IPS-20b (cell line): ENCODE results near the gene SMIM10L2A.
"Not testable (repeated sequence)": the region's sequence is repeated elsewhere in the genome, so short reads cannot be mapped to it uniquely, and the experiment has no call there.

Experiments used
- H3K27ac ChIP-seq: one replicate; pipeline ENCODE4 v1.5.1; 2013; ENCODE audit warnings: low read length
- H3K27me3 ChIP-seq: 2 replicates; pipeline ENCODE4 v1.6.1; 2013; ENCODE audit warnings: mild to moderate bottlenecking, low read length, inconsistent platforms; ENCODE audit not compliant: insufficient read depth
- H3K36me3 ChIP-seq: 2 replicates; pipeline ENCODE4 v1.6.1; 2013; ENCODE audit warnings: low read depth, mild to moderate bottlenecking, inconsistent platforms, low read length, moderate library complexity; ENCODE audit not compliant: insufficient read depth
- H3K4me1 ChIP-seq: 2 replicates; pipeline ENCODE4 v1.6.1; 2013; ENCODE audit warnings: mild to moderate bottlenecking, control low read depth, inconsistent platforms, low read length, moderate library complexity; ENCODE audit not compliant: insufficient read depth
- H3K4me3 ChIP-seq: 2 replicates; pipeline ENCODE4 v1.5.1; 2013; ENCODE audit warnings: mild to moderate bottlenecking, low read length, inconsistent platforms
- H3K9ac ChIP-seq: 2 replicates; pipeline ENCODE4 v1.6.1; 2013; ENCODE audit warnings: low read depth, mild to moderate bottlenecking, inconsistent platforms, low read length, moderate library complexity
- H3K9me3 ChIP-seq: 2 replicates; pipeline ENCODE4 v1.6.1; 2013; ENCODE audit warnings: mild to moderate bottlenecking, low read depth, low read length, inconsistent platforms; ENCODE audit not compliant: insufficient read depth

The SMIM10L2A gene

GRCh38 chrX:135396566-135396965 is 25.2 kb upstream of the SMIM10L2A start:
- no peak overlapping the region for H3K4me3 ChIP-seq
- no peak overlapping the region for H3K27ac ChIP-seq
- no peak overlapping the region for H3K9ac ChIP-seq
- no peaks in the 10 kb centered on the region for H3K9me3 ChIP-seq
- no peaks in the 10 kb centered on the region for H3K36me3 ChIP-seq
- no peaks in the 10 kb centered on the region for H3K27me3 ChIP-seq
- H3K4me1 ChIP-seq, result no peaks in the 10 kb centered on the region

GRCh38 chrX:135397652-135398051 is 24.1 kb upstream of the SMIM10L2A start:
- Histone ChIP-seq H3K27me3 (no peaks in the 10 kb centered on the region), H3K9me3 (no peaks in the 10 kb centered on the region), H3K9ac (no peak overlapping the region), H3K36me3 (no peaks in the 10 kb centered on the region), H3K27ac (no peak overlapping the region), H3K4me1 (no peaks in the 10 kb centered on the region), H3K4me3 (no peak overlapping the region)

GRCh38 chrX:135403374-135403773 is 18.4 kb upstream of the SMIM10L2A start:
- no peak overlapping the region for H3K4me3 ChIP-seq
- no peaks in the 10 kb centered on the region for H3K36me3 ChIP-seq
- no peak overlapping the region for H3K27ac ChIP-seq
- no peaks in the 10 kb centered on the region for H3K9me3 ChIP-seq
- no peak overlapping the region for H3K9ac ChIP-seq
- H3K27me3 ChIP-seq, result no peaks in the 10 kb centered on the region
- H3K4me1 ChIP-seq, result peaks cover 10% of the 10 kb centered on the region; the same call in 1 of the 2 replicates

- H3K9me3 ChIP-seq, H3K9ac ChIP-seq, H3K36me3 ChIP-seq, H3K4me3 ChIP-seq, H3K27me3 ChIP-seq, H3K27ac ChIP-seq: not testable (repeated sequence)
- peaks cover 14% of the 10 kb centered on the region; the same call in 1 of the 2 replicates for H3K4me1 ChIP-seq
Measured at GRCh38 chrX:135406428-135406827, 15.3 kb upstream of the SMIM10L2A start.

- no peak overlapping the region for H3K9ac ChIP-seq
- H3K4me1 ChIP-seq, result peaks cover 14% of the 10 kb centered on the region; the same call in 1 of the 2 replicates
- H3K27ac ChIP-seq, result no peak overlapping the region
- no peaks in the 10 kb centered on the region for H3K27me3 ChIP-seq
- H3K4me3 ChIP-seq, result no peak overlapping the region
- no peaks in the 10 kb centered on the region for H3K36me3 ChIP-seq
- H3K9me3 ChIP-seq, result no peaks in the 10 kb centered on the region
Measured at GRCh38 chrX:135408794-135409193, 12.9 kb upstream of the SMIM10L2A start.

GRCh38 chrX:135410861-135411627 is 10.7 kb upstream of the SMIM10L2A start:
- Histone ChIP-seq H3K9ac (no peak overlapping the region), H3K9me3 (no peaks in the 10 kb centered on the region), H3K27ac (no peak overlapping the region), H3K36me3 (no peaks in the 10 kb centered on the region), H3K4me1 (peaks cover 14% of the 10 kb centered on the region; the same call in 1 of the 2 replicates), H3K4me3 (no peak overlapping the region), H3K27me3 (no peaks in the 10 kb centered on the region)

- H3K4me3 ChIP-seq, result no peak overlapping the region
- H3K4me1 ChIP-seq, result peaks cover 14% of the 10 kb centered on the region; the same call in 1 of the 2 replicates
- H3K27ac ChIP-seq, result no peak overlapping the region
- H3K9me3 ChIP-seq, result no peaks in the 10 kb centered on the region
- no peaks in the 10 kb centered on the region for H3K27me3 ChIP-seq
- no peak overlapping the region for H3K9ac ChIP-seq
- H3K36me3 ChIP-seq, result no peaks in the 10 kb centered on the region
Measured at GRCh38 chrX:135411893-135412292, 9.9 kb upstream of the SMIM10L2A start.

GRCh38 chrX:135416546-135416945 is 5.2 kb upstream of the SMIM10L2A start:
- no peaks in the 10 kb centered on the region for H3K4me1 ChIP-seq
- H3K27ac ChIP-seq, result no peak overlapping the region
- H3K36me3 ChIP-seq, result no peaks in the 10 kb centered on the region
- H3K9me3 ChIP-seq, result no peaks in the 10 kb centered on the region
- H3K4me3 ChIP-seq, result no peak overlapping the region
- H3K9ac ChIP-seq, result no peak overlapping the region
- no peaks in the 10 kb centered on the region for H3K27me3 ChIP-seq

- no peaks in the 10 kb centered on the region for H3K27me3 ChIP-seq
- no peaks in the 10 kb centered on the region for H3K36me3 ChIP-seq
- no peak overlapping the region for H3K9ac ChIP-seq
- H3K9me3 ChIP-seq, result no peaks in the 10 kb centered on the region
- H3K4me3 ChIP-seq, result 0 out of 2 replicates have a peak overlapping the region, but pooled peaks have one; percentile 38
- H3K27ac ChIP-seq, result no peak overlapping the region
- no peaks in the 10 kb centered on the region for H3K4me1 ChIP-seq
Measured at GRCh38 chrX:135420831-135421230, 913 bp upstream of the SMIM10L2A start.

- H3K4me3 ChIP-seq, result peak overlapping the region; percentile 59; the same call in 1 of the 2 replicates
- no peak overlapping the region for H3K27ac ChIP-seq
- H3K4me1 ChIP-seq, result no peaks in the 10 kb centered on the region
- H3K9ac ChIP-seq, result no peak overlapping the region
- H3K27me3 ChIP-seq, result no peaks in the 10 kb centered on the region
- H3K36me3 ChIP-seq, result no peaks in the 10 kb centered on the region
- H3K9me3 ChIP-seq, result no peaks in the 10 kb centered on the region
Measured at GRCh38 chrX:135421537-135421931, 210 bp upstream of the SMIM10L2A start.

- not testable (repeated sequence) for H3K9ac ChIP-seq, H3K27me3 ChIP-seq, H3K9me3 ChIP-seq, H3K36me3 ChIP-seq, H3K4me1 ChIP-seq, H3K27ac ChIP-seq
- H3K4me3 ChIP-seq, result peak overlapping the region; percentile 59
Measured at GRCh38 chrX:135422810-135423168, 1.0 kb downstream of the SMIM10L2A start.

- not testable (repeated sequence) for H3K27me3 ChIP-seq, H3K27ac ChIP-seq, H3K4me1 ChIP-seq, H3K9ac ChIP-seq, H3K36me3 ChIP-seq, H3K9me3 ChIP-seq
- peak overlapping the region; percentile 30; the same call in 1 of the 2 replicates for H3K4me3 ChIP-seq
Measured at GRCh38 chrX:135423173-135423864, 1.6 kb downstream of the SMIM10L2A start.
